Coronary artery (tissue), 2 donors: ENCODE measurements around the gene TTC7B.

Experiments used
- DNase-seq: peaks from one replicate; pipeline ENCODE4 v3.0.0-alpha.2; 2017; ENCODE audit warnings: low spot score
- H3K27ac ChIP-seq, 2 donors: fragments of 200-600 bp; sonication (generic); one replicate each; pipeline ENCODE4 v1.5.1; 2016 to 2019
- H3K4me3 ChIP-seq: fragments of 200-600 bp; sonication (generic); 2 replicates; pipeline ENCODE4 v1.5.1; 2016; ENCODE audit warnings: mild to moderate bottlenecking, moderate library complexity
- CTCF ChIP-seq: fragments of 200-600 bp; sonication (generic); IDR thresholded peaks from one replicate; pipeline ENCODE4 v1.5.1; 2019; ENCODE audit warnings: antibody characterized with exemption

The TTC7B gene

GRCh38 chr14:90750191-90750590 is 66.0 kb downstream of the TTC7B start:
- no peak overlapping the region for H3K27ac ChIP-seq
- DNase-seq: no peak
- no peak for TF ChIP-seq CTCF
- H3K4me3 ChIP-seq: no peak overlapping the region

GRCh38 chr14:90747909-90748308 is 68.3 kb downstream of the TTC7B start:
- TF ChIP-seq CTCF: no peak
- no peak overlapping the region for H3K4me3 ChIP-seq
- DNase-seq: no peak
- no peak overlapping the region for H3K27ac ChIP-seq

GRCh38 chr14:90743826-90744225 is 72.4 kb downstream of the TTC7B start:
- Histone ChIP-seq H3K4me3 (no peak overlapping the region), H3K27ac (peak overlapping the region; percentile 26 to 33)
- no peak for TF ChIP-seq CTCF
- DNase-seq: no peak

GRCh38 chr14:90743425-90743824 is 72.8 kb downstream of the TTC7B start:
- Histone ChIP-seq H3K27ac (peak overlapping the region; percentile 26 to 33), H3K4me3 (no peak overlapping the region)
- no peak for TF ChIP-seq CTCF
- no peak for DNase-seq

- DNase-seq: no peak
- TF ChIP-seq CTCF: no peak
- Histone ChIP-seq H3K4me3 (no peak overlapping the region), H3K27ac (peak overlapping the region; percentile 26 to 57)
These were observed 73.5 kb downstream of the TTC7B start for GRCh38 chr14:90742729-90743128.

GRCh38 chr14:90742252-90742651 is 74.0 kb downstream of the TTC7B start:
- no peak for TF ChIP-seq CTCF
- Histone ChIP-seq H3K4me3 (no peak overlapping the region), H3K27ac (peak overlapping the region in 1 of 2 donors; percentile 57)
- DNase-seq: no peak

GRCh38 chr14:90741682-90741946 is 74.6 kb downstream of the TTC7B start:
- Histone ChIP-seq H3K4me3 (no peak overlapping the region), H3K27ac (no peak overlapping the region)
- DNase-seq: no peak
- no peak for TF ChIP-seq CTCF
